Measurements from ENCODE around the gene CKS1B. TPM values are rescaled to one million over a fixed set of nuclear protein-coding genes. Genes with fewer than 3 reads are reported as not detected.

Gene CKS1B
- total and polyA plus RNA-seq, 9 of the 15 experiments (the other 6 are each of a cell fraction or from before 2014, with no cell fraction given): 215 to 1,103 (median 460) TPM

DNA sequence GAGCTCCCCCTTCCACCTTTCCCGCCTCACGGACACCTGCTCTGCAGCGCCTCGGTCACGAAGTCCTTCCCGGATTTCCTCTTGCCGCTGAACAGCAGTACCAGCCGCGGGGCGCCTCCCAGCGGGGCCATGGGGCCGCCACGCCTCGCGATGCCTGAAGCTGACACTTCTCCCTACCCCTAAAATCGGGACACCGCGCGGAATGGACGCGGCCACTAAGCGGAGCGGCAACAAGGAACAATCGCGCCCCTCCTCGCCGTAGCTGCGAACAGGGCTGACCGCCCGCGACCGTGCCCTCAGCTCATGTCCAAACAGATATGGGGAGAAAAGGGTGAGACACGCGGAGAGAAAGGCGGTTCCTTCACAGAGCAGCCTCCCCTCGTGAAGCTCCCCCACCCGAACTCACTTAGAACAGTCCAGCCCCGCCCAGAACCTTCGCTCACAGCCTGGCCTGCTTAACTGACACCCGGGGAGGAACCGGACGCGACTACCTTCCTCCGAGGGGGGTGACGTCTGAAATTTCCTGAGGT, 37.9 kb upstream of the CKS1B start, which contains the start of gene PMVK (continued):
- TF ChIP-seq ZHX1 (conservative IDR thresholded peaks at IDR 0.05; ENCODE audit: low read length): peak; percentile 34; the same call in 1 of the 2 replicates
- peak; percentile 76 for TF ChIP-seq POLR2B (IDR thresholded peaks at IDR 0.05; ENCODE audit: low read depth, partially characterized antibody)
- no peak for TF ChIP-seq CBX8 (IDR thresholded peaks at IDR 0.05; ENCODE audit: borderline replicate concordance, extremely low read depth, low read depth, low read length, poor library complexity, severe bottlenecking)
- no peak for TF ChIP-seq HOMEZ (CRISPR knock-in tag; IDR thresholded peaks at IDR 0.05)
- peak; percentile 83; the same call in 1 of the 2 replicates for TF ChIP-seq TCF7L2 (IDR thresholded peaks at IDR 0.05; ENCODE audit: low read depth, low read length)
- peak in 1 of 2 experiments; percentile 71; a peak in 2 of 4 replicates for TF ChIP-seq TEAD1 (CRISPR knock-in tag; IDR thresholded peaks at IDR 0.05)
- peak; percentile 90 for TF ChIP-seq CBX1 (IDR thresholded peaks at IDR 0.05; ENCODE audit: low read depth)
- TF ChIP-seq USF2 (CRISPR knock-in tag; IDR thresholded peaks at IDR 0.05): no peak
- TF ChIP-seq, protein P1, sequence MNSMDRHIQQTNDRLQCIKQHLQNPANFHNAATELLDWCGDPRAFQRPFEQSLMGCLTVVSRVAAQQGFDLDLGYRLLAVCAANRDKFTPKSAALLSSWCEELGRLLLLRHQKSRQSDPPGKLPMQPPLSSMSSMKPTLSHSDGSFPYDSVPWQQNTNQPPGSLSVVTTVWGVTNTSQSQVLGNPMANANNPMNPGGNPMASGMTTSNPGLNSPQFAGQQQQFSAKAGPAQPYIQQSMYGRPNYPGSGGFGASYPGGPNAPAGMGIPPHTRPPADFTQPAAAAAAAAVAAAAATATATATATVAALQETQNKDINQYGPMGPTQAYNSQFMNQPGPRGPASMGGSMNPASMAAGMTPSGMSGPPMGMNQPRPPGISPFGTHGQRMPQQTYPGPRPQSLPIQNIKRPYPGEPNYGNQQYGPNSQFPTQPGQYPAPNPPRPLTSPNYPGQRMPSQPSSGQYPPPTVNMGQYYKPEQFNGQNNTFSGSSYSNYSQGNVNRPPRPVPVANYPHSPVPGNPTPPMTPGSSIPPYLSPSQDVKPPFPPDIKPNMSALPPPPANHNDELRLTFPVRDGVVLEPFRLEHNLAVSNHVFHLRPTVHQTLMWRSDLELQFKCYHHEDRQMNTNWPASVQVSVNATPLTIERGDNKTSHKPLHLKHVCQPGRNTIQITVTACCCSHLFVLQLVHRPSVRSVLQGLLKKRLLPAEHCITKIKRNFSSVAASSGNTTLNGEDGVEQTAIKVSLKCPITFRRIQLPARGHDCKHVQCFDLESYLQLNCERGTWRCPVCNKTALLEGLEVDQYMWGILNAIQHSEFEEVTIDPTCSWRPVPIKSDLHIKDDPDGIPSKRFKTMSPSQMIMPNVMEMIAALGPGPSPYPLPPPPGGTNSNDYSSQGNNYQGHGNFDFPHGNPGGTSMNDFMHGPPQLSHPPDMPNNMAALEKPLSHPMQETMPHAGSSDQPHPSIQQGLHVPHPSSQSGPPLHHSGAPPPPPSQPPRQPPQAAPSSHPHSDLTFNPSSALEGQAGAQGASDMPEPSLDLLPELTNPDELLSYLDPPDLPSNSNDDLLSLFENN (IDR thresholded peaks at IDR 0.05; ENCODE audit: low read depth in 2 of 2, low read length in 2 of 2): peak in 1 of 2 experiments; percentile 14; a peak in 1 of 4 replicates
- TF ChIP-seq, protein P2, sequence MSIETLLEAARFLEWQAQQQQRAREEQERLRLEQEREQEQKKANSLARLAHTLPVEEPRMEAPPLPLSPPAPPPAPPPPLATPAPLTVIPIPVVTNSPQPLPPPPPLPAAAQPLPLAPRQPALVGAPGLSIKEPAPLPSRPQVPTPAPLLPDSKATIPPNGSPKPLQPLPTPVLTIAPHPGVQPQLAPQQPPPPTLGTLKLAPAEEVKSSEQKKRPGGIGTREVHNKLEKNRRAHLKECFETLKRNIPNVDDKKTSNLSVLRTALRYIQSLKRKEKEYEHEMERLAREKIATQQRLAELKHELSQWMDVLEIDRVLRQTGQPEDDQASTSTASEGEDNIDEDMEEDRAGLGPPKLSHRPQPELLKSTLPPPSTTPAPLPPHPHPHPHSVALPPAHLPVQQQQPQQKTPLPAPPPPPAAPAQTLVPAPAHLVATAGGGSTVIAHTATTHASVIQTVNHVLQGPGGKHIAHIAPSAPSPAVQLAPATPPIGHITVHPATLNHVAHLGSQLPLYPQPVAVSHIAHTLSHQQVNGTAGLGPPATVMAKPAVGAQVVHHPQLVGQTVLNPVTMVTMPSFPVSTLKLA (conservative IDR thresholded peaks at IDR 0.05): peak; percentile 82 to 91; a peak in 3 of 4 replicates
- no peak; the same call in 1 of the 2 replicates for TF ChIP-seq HCFC1 (IDR thresholded peaks at IDR 0.05; ENCODE audit: low read depth, low read length)
- no peak for TF ChIP-seq GTF2A2 (tag; IDR thresholded peaks at IDR 0.05)
- TF ChIP-seq ZKSCAN1 (IDR thresholded peaks at IDR 0.05; ENCODE audit: low read depth, low read length): peak; percentile 51; the same call in 1 of the 2 replicates
- no peak for TF ChIP-seq RBM39 (optimal IDR thresholded peaks at IDR 0.05; ENCODE audit: low read depth, low read length)
- no peak for TF ChIP-seq ZNF644 (tag; IDR thresholded peaks at IDR 0.05; ENCODE audit: low read depth)
- no peak for TF ChIP-seq JUNB (CRISPR knock-in tag; conservative IDR thresholded peaks at IDR 0.05)
- peak; percentile 62; the same call in 1 of the 2 replicates for TF ChIP-seq MIER1 (IDR thresholded peaks at IDR 0.05; ENCODE audit: low read depth)
